A204.1 (cell line): ENCODE data around the gene METAP2.
"Not testable (repeated sequence)": the region's sequence is repeated elsewhere in the genome, so short reads cannot be mapped to it uniquely, and the experiment has no call there.

ENCODE experiments used
- FAIRE-seq: peaks from 2 replicates; lab custom pipeline; 2012; peaks lifted over from hg19 to GRCh38; lab: Jason Lieb, UNC

The METAP2 gene

GRCh38 chr12:95473884-95474659 is at the start of gene METAP2:
Gene METAP2, plus strand, starts transcription at chr12:95474152. Its CDS starts 28 bp downstream, at chr12:95474180.
- peak; percentile 94 for FAIRE-seq

GRCh38 chr12:95424271-95424994 is 49.5 kb upstream of the METAP2 start:
- FAIRE-seq, result no peak

- no peak for FAIRE-seq
These were observed 44.8 kb upstream of the METAP2 start for GRCh38 chr12:95429172-95429510.

- FAIRE-seq, result no peak
These were observed 42.8 kb upstream of the METAP2 start for GRCh38 chr12:95431120-95431519.

GRCh38 chr12:95435355-95435754 is 38.6 kb upstream of the METAP2 start:
- FAIRE-seq, result no peak

GRCh38 chr12:95437565-95437964 is 36.4 kb upstream of the METAP2 start:
- no peak for FAIRE-seq

GRCh38 chr12:95439461-95440230 is 34.3 kb upstream of the METAP2 start:
- FAIRE-seq, result no peak

- no peak for FAIRE-seq
These were observed 33.6 kb upstream of the METAP2 start for GRCh38 chr12:95440401-95440800.

- no peak for FAIRE-seq
These were observed 30.5 kb upstream of the METAP2 start for GRCh38 chr12:95443459-95443858.

- not testable (repeated sequence) for FAIRE-seq
These were observed 28.9 kb upstream of the METAP2 start for GRCh38 chr12:95445099-95445498.

- FAIRE-seq, result no peak
These were observed 28.0 kb upstream of the METAP2 start for GRCh38 chr12:95445884-95446505.

GRCh38 chr12:95446506-95446900 is 27.4 kb upstream of the METAP2 start:
- FAIRE-seq, result no peak

GRCh38 chr12:95449656-95450055 is 24.3 kb upstream of the METAP2 start:
- FAIRE-seq, result not testable (repeated sequence)

GRCh38 chr12:95452501-95452900 is 21.5 kb upstream of the METAP2 start:
- FAIRE-seq, result not testable (repeated sequence)

GRCh38 chr12:95453881-95454280 is 20.1 kb upstream of the METAP2 start:
- FAIRE-seq, result not testable (repeated sequence)

GRCh38 chr12:95454780-95455215 is 19.2 kb upstream of the METAP2 start:
- not testable (repeated sequence) for FAIRE-seq

GRCh38 chr12:95457605-95458004 is 16.3 kb upstream of the METAP2 start:
- not testable (repeated sequence) for FAIRE-seq

- no peak for FAIRE-seq
These were observed 15.2 kb upstream of the METAP2 start for GRCh38 chr12:95458761-95459160.

- FAIRE-seq, result no peak
These were observed 14.6 kb upstream of the METAP2 start for GRCh38 chr12:95459310-95459709.

- no peak for FAIRE-seq
These were observed 13.8 kb upstream of the METAP2 start for GRCh38 chr12:95460105-95460504.

- no peak for FAIRE-seq
These were observed 13.1 kb upstream of the METAP2 start for GRCh38 chr12:95460896-95461295.

- no peak for FAIRE-seq
These were observed 11.9 kb upstream of the METAP2 start for GRCh38 chr12:95462081-95462480.
